ENCODE measurements around the gene LFNG.

LFNG gene

DNA sequence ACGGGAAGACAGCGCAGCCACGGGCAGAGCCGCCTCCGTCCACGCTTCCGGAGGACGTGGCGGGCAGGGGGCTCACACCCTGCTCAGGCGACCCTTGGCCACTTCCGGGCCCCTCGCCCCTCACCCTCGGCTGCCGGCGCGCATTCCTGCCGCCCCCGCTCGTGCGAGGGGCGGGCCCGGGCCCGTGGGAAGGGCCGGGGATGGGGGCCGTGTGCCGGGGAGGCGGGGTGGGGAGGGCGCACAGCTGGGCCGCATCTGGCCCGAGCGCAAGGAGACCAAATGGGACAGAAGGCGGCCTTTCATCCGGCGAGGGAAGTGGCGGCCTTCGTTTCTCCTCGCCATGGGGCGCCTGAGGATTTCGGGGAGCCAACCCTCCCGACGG lies 846 bp upstream of the LFNG start:
- DNase-seq, result no peak

DNA sequence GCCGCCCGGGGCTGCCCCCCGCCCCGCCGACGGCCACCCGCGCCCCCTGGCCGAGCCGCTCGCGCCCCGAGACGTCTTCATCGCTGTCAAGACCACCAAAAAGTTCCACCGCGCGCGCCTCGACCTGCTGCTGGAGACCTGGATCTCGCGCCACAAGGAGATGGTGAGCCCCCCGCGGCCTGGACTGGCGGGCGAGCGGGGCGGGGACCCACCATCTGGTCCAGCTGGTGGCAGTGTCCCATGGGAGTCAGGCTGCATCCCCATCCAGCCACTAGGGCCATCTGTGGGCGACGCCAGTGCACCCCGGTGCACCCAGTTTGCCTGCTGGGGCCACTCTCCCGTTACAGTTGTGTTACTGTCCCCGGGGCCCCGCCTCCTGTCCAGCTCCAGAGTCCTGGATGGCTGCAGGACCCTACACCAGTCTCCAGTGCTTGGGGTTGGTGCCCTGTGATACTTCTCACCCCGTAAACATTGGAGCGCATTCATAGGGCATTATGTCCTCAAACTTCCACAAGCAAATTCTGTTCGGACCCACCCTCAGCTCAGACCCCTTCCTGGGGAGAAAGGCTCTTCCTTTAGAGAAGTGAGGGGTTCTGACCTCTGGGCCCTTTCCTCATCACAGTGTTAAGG lies 672 bp downstream of the LFNG start:
- DNase-seq, result peak; percentile 38

DNA sequence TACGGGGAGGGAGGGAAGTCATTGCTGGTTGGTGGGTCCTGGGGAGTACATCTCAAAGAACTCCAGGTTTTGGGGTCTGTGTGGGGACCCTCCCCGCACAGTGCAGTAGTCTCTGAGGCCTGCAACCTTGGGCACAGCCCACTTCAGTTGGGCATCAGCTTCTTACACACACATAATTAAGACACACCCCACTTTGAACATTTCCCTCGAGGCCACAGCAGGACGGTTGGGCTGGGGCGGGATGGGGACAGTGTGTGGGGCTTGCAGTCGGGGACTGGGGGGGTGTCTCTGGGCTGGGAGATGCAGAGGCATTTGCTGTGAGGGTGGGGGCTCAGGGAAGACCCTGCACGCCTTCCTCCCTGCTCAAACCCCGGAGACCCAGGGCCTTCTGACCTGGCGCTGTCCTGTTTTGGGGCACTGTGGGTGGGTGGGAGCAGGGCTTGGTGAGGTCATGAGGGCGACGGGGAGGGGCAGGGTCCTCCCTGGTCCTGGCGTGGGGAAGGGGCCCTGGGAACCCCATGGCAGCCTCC lies 1.3 kb downstream of the LFNG start:
- no peak for DNase-seq

DNA sequence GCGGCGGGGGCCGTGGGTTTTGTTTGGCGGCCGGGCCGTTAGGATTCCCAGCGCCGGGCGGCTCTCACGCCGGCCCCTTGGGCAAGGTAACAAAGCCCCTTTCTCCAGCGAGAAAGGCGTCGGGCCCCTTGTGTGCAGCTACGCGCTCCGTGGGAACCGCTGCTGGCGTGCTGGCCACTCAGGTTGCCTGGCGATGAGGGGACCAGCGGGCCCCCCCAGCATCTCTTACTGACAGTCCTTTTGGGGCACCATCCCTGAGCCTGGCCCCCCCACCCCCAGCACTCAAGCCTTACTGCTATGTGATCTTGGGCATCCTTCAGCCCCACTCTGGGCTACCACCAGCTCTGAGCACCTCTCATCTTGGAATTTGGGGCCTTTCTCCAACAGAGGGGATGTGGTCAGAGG lies 1.8 kb downstream of the LFNG start:
- no peak for DNase-seq

DNA sequence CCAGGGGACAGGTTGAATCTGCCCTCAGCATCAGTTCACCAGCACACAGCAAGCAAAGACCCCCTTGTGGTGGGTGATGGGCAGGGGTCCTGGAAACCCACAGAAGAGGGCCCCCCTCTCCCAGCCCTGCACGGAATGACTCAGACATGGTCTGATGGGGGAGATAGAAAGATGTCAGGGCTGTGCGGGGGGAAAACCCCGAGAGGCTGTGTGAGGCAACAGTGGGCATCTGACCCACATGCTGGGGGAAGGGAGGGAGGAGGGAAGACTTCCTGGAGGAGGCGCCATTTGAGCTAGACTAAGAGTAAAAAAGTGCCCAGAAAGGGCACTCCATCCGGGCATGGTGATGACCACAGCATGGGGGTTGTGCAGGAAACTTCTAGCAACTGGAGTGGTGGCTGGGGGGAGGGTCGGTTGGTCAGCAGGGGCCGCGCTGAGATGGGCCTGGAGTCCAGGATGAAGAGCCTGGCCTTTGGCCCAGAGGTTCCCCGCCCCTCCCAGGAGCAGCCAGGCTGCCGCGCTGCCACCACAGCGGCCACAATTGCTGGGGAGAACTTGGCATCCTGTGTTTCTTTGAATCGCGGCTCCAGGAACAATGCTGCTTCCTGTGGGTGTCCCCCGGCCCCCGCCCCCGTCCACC lies 2.5 kb downstream of the LFNG start:
- peak; percentile 83 for DNase-seq

DNA sequence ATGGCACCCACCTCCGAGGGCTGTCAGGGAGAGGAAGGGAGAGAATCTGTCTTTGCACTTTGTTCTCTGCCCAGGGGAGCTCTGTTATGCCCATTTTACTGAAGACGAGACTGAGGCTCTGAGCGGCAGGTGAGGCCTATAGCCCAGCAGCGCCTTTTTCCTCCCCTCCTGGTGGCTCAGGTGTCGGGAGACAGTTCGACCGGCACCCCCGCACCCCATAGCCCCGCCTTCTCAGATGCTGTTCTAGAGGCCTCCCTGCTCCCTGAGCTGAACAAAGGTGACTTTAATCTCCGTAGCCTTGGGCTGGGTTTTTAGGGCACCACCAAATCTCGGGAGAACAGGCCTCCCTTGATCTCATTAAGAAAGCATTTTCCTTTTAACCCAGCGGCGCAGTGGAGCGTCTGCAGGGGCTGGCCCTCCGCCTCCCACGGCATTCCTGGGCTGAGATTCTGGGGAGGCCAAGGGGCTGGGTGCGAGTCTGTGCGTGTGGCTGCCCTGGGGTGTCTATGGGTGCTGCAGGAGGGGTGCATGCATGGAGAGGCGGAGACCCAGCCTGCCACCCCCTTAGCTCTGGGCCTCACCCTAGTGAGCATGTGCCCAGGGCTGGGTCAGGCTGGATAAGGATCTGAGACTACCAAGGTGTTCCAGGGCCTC lies 3.3 kb downstream of the LFNG start:
- DNase-seq, result no peak

DNA sequence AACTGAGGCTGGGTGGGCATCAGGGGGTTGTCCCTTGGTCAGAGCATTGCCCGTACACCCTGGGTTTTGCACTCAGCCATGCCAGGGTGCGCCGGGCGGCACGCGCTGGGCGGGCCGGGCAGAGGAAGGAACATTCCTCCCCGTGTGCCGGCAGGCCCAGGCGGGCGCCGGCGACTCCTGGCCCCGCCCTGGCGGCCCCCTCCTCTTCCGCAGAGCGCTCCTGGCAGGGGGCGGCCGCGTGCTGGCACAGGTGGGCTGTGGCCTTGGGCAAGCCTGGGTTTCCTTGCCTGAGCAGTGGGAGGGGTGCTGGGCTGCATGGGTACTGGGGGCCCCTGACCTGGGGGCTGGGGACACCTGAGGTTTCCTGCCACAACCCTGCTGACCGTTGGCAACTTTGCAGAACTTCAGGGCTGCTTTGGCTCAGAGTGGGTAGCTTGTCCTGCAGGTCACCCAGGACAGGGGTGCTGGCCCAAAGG lies 3.9 kb downstream of the LFNG start:
- DNase-seq, result no peak

DNA sequence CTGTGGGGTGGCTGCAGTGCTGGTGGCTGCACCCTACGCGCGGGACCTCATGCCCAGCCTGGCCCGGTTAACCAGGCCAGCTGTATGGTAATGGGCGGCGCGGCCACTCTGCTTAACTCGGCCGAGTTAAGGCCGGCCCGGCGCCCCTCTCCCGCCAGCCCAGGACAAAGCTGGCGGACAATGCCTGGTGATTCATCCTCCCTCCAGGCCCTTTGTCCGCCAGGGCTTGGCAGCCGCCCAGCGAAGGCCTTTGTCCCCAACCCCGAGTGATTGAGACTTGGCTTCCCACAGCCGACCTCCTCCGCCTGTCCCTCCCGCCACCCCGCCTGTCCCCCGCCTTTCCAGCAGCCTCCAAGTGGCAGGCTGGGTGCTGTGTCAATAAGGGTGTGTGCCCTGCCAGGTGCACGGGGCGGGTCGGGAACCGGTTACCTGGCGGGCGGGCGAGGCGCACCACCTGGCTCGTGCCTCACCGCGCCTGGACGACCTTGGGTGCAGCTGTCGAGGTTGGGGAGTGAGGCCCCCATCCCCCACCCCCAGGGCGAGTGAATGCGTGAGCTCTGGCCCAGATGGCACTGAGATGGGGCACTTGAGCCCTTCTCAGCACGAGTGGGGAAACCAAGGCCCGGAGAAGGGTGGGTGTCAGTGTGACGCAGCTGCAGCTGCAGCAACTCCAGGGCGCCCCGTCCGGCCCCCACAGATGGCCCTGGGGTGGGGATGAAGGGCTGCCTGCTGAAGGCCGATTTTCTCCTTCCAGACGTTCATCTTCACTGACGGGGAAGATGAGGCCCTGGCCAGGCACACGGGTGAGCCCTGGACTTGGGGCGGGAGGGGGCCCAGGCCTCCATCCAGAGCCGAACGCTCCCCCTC lies 4.6 kb downstream of the LFNG start:
- no peak for DNase-seq

DNA sequence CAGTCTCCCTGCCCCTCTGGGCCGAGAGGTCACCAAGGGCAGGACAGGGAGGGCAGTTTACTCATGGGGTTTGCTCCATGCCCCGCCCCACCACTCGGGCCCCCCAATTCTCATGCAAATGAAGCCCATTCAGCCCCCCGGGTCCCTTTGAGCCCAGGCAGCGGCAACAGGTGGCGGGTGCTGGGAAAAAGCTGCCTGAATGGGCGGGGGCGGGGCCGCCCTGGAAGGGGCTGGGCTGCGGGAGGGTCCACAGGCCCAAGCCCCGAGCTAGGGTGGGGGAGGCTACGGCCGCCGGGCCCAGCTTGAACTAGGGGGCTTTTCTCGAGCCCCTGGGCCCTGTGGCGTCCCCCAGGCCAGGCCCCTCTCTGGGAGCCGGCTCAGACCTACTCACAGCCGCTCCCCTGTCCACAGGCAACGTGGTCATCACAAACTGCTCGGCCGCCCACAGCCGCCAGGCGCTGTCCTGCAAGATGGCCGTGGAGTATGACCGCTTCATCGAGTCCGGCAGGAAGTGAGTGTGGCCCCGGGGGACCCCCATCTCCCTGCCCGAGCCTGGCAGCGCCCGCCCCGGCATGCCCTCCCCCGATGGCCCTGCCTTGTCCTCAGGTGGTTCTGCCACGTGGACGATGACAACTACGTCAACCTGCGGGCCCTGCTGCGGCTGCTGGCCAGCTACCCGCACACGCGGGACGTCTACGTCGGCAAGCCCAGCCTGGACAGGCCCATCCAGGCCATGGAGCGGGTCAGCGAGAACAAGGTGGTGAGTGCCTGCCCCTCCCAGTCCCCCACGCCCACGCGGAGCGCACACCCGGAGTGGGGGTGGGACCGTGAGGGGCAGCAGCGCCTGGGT lies 5.5 kb downstream of the LFNG start:
- no peak for DNase-seq

DNA sequence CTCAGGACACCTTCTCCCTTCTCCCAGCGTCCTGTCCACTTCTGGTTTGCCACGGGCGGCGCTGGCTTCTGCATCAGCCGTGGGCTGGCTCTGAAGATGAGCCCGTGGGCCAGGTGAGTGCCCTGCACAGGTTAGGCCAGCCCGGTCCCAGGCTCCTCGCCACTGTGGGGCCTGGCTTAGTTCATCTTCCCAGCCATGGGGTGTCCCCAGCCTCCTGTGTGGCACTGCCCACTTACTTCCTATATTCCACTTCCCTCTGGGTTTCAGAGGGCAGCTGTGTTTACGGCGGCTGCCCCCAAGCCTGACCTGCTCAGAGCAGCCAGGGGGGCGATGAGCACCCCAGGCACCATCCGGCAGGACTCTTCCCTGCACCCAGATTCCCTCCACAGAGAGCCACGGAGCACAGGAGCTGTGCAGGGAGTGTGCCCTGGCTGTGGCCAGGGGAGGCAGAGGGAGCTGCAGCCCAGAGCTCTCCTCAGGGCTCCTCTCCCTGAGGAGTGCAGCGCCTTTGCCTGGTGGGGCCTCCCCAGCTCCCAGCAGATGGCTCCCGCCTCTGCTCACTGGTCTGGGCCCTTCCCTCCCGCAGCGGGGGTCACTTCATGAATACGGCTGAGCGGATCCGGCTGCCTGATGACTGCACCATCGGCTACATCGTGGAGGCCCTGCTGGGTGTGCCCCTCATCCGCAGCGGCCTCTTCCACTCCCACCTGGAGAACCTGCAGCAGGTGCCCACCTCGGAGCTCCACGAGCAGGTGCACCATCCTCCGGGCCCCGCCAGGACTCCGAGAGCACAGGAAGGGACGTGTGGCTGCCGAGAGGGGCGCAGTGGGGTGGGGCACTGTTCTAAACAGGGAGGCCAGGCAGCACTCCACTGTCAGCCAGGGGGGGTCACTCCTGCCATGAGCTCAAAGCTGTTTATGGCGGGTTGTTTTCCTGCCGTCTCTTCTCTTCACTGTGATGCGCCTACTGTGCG lies 6.4 kb downstream of the LFNG start:
- DNase-seq, result no peak

DNA sequence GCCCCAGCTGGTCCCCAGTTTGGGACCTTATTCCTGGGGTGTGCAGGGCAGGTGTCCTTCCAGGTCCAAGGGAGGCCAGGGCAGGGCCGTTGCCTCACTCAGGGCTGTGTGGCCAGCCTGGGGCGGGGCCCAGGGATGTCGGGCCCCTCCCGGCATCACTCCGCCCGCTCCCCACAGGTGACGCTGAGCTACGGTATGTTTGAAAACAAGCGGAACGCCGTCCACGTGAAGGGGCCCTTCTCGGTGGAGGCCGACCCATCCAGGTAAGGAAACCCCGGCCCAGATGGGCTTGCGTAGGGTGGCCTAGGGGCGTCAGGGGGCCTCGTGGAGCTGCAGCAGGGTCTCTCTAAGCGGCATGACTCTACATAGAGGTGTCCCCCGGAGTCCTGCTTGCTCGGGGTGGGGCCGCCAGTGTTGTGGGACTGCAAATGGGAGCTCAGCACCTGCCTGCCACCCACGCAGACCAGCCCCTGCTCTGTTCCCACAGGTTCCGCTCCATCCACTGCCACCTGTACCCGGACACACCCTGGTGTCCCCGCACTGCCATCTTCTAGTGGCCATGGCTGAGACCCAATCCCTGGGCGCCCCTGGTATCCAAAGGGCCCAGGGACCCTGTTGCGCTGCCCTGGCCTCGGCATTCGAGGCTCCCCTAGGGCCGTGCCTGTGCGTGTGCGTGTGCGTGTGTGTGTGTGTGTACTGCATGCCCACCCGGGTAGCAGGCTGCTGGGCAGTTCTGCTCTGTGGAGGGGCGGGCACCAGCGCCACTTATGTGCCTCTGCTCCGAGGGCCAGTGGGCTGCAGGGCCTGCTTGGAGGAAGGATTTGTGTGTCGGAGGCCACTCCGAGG lies 7.3 kb downstream of the LFNG start:
- no peak for DNase-seq

DNA sequence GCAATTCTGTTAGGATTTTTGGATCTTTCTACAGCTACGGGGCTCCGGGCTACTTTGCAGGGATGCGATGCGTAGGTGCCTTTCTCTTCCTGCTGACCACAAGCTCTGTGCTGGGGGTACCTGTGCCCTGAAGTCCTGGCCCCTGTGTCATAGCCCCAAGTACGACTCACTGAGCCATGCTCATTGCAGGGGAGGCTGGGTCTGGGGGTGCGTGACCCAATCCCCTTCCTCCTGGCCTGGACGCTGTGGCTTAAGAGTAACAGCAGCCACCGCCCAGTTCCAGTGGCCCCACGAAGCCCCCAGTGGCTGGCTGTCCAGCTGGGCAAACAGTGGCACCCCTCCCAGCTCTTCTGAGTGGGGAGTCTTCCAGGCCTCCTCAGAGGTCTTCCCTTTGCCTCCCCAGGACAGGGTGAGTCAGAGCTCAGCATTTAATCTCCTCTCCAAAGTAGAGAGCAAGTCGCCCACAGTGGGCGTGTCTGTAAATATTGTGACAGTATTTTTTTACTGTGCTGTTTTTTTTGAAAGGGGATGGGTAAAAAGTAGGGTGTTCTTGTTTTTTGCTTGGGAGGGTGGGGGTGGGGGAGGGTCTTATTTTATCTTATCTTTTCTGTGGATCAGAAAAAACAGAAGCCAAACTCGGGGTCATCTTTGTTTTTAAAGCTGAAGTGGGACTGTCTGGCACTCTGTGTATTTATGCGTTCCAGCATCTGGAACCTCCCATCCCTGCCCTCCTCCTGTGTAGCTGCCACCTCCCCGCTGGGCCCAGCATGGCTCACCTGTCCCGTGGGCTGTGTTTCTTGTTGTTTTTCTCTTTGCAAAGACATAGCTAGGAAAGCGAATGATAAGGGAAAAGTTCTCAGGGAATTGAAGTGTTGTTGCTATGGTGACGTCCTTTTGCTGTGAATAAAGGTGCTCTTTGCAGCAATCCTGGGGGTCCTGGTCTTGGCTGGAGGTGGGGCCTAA lies 8.2 kb downstream of the LFNG start:
- peak; percentile 58 for DNase-seq

DNA sequence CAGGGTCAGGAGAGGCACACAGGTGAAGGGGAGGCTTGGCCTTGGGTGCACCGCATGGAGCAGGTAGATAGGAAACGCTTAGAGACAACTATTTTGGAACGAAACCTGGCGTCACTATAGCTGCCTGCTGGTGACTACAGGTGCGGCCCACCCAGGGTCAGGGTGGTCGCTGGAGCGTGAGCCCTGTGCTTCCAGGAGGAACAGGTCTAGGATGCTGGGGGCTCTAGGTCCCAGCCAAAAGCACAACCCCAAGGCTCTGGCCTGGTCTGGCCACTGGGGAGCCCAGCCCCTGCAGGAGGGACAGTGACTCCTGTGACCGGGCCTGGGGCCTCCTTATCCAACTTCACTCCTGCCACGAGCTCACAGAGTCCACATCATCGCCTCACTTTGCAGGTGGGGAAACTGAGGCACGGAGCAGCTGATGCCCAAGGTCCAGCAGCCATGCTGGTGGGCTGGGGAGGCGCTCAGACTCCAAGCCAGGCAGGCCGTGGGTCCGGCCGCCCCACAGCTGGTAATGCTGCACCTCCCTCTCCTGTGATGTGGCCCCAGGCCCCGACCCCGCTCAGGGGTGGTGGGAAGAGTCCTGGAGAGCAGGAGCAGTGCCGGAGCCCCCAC lies 9.0 kb downstream of the LFNG start:
- no peak for DNase-seq

DNA sequence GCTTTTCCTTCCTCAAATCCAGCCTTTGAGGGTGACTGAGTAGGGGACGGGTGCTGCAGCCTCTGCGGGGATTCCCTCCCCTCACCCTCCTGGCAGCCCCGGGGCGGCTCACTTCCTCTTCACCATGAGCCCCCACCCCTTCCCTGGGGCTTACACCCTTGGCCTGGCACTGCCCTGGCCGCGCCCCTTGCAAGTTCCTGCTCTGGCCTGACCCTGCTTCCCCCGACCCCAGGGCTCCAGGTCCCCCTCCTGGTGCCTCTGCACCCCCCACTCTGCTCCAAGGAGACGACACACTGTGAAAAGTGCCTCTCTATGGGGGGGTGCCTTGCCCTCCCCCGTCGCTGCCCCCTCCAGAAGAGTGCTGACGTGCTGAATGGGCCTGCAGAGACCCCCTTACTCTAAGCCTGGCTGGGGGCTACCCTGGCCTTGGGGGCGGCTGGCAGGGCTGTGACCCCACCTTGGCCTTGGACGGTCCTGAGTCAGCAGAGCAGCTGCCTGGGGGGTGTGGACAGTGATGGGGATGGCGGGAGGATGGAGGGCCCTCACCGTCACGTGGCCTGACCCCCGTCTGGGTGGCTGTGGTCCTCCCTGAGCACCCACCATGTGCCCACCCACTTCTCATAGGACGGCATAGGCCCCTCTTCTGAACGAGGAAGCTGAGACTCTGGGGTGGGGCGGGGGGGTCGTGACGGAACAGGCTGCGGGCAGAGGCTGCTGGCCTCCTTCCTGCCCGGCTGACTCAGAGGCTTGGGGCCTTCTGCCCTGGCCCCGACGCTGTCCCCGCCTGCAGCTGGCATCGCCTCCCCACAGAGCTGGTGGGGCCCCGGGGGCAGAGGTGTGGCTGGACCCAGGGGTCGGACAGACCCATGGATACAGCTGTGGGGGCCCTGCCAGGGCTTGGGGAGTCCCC lies 9.8 kb downstream of the LFNG start:
- DNase-seq, result peak; percentile 92

DNA sequence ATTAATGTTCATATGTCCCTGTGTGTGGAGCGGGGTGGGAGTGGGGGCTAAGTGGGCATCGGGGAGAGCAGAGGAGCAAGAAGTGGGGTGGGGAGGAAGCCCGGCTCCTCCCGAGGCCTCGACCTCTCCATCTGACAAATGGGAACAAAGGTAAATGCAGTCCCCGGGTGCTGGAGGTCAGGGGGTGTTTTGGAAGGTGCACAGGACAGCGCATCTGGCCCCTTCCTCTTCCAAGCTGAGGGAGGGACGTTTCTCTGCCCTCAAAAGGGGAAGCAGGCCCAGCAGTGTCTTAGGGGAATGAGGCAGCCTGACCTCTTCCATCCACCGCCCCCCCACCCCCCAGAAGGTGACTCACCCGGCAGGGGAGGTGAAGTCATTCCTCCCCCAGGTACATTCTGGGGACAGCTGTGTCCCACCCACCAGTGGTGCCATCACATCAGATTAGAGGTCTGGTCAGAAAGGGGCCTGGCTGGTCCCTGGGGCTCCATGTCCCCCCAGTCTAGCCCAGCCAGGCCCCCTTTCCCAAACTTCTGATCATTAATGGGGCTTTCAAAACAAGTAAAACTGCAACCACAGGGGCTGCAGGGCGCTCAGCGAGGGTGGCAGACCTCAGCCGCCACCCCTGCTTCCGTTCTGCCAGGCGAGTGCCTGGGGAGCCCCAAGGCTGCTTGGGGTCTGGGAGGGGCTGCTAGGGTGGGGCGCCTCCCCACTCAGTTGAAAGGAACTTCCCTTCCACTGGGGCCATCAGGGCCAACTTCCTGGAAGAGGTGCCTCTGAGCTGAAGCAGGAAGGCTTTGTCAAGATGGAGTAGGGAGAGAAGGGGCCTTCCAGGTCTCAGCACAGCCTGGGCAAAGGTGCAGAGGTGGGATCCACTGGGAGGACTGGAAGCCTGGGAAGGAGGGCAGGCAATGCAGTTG lies 10.8 kb downstream of the LFNG start:
- peak; percentile 87 for DNase-seq

All from CD4-positive, alpha-beta T cell treated with Interleukin-15 for 1 hour (primary cell).